WTC11 (cell line): ENCODE data around the gene CRABP2.

Source experiments
- SMAD3 ChIP-seq: sonication (generic); formaldehyde crosslinking; IDR thresholded peaks from 2 replicates; pipeline ENCODE4 v1.8.0; 2022; ENCODE audit warnings: missing genetic modification reagents, mild to moderate bottlenecking, borderline replicate concordance
- TF ChIP-seq, protein P1 (sequence below): fragments of 200-600 bp; IDR thresholded peaks from 2 replicates; pipeline ENCODE4 v1.8.0; 2022; ENCODE audit warnings: antibody characterized with exemption

DNA sequence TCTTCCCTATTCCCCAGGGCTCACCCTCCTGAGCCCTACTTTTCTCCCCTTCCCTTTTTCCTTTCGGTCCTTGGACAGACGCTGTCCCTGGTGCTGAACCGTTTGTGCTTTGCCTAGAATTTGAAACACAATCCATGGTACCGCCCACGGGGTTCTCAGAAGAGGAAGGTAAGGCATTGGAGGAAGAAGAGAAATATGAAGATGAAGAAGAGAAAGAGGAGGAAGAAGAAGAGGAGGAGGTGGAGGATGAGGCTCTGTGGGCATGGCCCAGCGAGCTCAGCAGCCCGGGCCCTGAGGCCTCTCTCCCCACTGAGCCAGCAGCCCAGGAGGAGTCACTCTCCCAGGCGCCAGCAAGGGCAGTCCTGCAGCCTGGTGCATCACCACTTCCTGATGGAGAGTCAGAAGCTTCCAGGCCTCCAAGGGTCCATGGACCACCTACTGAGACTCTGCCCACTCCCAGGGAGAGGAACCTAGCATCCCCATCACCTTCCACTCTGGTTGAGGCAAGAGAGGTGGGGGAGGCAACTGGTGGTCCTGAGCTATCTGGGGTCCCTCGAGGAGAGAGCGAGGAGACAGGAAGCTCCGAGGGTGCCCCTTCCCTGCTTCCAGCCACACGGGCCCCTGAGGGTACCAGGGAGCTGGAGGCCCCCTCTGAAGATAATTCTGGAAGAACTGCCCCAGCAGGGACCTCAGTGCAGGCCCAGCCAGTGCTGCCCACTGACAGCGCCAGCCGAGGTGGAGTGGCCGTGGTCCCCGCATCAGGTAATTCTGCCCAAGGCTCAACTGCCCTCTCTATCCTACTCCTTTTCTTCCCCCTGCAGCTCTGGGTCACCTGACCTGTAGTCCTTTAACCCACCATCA is 53.0 kb downstream of the CRABP2 start:
- TF ChIP-seq, protein P1, sequence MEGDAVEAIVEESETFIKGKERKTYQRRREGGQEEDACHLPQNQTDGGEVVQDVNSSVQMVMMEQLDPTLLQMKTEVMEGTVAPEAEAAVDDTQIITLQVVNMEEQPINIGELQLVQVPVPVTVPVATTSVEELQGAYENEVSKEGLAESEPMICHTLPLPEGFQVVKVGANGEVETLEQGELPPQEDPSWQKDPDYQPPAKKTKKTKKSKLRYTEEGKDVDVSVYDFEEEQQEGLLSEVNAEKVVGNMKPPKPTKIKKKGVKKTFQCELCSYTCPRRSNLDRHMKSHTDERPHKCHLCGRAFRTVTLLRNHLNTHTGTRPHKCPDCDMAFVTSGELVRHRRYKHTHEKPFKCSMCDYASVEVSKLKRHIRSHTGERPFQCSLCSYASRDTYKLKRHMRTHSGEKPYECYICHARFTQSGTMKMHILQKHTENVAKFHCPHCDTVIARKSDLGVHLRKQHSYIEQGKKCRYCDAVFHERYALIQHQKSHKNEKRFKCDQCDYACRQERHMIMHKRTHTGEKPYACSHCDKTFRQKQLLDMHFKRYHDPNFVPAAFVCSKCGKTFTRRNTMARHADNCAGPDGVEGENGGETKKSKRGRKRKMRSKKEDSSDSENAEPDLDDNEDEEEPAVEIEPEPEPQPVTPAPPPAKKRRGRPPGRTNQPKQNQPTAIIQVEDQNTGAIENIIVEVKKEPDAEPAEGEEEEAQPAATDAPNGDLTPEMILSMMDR = no peak
- TF ChIP-seq SMAD3 (CRISPR knock-in tag) = peak; percentile 85; the same call in 1 of the 2 replicates
